ENCODE results near the gene TP53I13. TPM values are rescaled to one million over a fixed set of nuclear protein-coding genes. Genes with fewer than 3 reads are reported as not detected.
"Not testable (repeated sequence)": the region's sequence is repeated elsewhere in the genome, so short reads cannot be mapped to it uniquely, and the experiment has no call there.

Gene TP53I13, protein sequence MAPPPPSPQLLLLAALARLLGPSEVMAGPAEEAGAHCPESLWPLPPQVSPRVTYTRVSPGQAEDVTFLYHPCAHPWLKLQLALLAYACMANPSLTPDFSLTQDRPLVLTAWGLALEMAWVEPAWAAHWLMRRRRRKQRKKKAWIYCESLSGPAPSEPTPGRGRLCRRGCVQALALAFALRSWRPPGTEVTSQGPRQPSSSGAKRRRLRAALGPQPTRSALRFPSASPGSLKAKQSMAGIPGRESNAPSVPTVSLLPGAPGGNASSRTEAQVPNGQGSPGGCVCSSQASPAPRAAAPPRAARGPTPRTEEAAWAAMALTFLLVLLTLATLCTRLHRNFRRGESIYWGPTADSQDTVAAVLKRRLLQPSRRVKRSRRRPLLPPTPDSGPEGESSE
- total RNA-seq (ENCODE audit: insufficient read depth, low replicate concordance): 51.3 TPM

DNA sequence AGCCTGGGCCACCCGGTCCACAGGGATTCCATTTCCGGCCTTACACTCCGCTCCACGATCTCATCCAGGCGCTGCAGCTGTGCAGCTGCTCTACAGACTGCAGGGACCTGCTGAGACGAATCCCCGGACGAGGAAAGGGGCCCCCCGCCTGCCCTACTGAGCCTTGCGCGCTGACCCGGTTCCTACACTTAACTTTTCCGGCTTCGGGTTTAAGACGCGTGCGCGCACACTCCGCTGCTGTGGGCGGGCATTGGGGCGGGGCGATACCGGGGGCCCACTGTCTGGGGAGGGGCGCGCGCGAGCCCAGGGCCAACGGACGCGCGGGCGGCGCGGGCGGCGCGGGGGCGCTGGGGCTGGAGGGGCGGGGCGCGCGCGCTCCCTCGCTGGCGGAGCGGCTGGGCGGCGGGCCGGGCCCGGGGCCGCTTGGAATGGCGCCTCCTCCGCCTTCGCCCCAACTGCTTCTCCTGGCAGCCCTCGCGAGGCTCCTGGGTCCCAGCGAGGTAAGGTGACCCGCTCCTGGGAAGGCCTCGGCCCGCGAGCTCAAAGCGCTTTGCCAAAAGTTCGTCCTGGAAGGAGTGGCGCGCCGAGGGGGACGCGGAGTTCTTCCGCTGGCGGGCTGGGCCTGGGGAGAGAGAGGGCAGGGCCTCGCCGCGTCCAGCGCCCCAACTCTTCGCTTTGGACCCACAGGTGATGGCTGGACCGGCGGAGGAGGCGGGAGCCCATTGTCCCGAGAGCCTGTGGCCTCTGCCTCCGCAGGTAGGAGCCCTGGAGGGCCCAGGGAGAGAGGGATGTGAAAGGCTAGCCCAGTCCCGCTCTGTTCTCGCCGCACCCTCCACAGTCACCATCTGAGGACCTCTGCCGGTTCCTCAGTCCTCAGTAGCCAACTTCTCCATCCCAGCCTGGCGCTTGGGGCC lies at the start of gene TP53I13:
Gene TP53I13, plus strand, starts transcription at position 371 of the 914 bp plus-strand sequence. Its CDS starts 58 bp downstream, at position 429.
- peak; percentile 92 for DNase-seq (ENCODE audit: low spot score)

DNA sequence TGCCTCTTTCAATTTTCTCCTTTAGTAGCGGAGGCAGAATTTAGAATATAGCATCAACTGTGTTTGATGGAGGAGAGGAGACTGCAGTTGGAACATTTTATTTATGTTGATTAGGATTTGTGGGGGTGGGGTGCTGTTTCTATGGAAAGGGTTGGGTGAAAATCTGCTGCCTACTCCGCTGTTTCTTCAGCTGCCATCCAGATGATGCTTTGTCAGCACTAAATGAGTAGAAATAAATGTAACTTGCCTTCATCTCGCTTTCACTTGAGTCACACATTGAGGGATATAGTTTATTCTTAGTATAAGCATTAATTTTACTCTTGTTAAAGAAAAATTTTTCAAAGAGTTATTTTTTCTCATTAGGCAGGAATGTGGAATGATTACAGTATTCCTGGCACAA lies 43.8 kb upstream of the TP53I13 start:
- no peak for DNase-seq (ENCODE audit: low spot score)

DNA sequence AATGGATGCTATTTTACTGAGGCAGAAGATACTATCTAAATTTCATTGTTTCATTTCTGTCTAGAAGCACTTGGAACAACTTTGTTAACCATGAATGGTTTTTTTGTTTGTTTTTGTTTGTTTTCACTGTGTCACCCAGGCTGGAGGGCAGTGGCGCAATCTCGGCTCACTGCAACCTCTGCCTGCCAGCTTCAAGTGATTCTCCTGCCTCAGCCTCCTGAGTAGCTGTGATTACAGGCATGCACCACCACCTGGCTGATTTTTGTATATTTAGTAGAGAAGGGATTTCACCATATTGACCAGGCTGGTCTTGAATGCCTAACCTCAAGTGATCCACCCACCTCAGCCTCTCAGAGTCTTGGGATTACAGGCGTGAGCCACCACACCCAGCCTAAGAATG lies 42.2 kb upstream of the TP53I13 start:
- no peak for DNase-seq (ENCODE audit: low spot score)

DNA sequence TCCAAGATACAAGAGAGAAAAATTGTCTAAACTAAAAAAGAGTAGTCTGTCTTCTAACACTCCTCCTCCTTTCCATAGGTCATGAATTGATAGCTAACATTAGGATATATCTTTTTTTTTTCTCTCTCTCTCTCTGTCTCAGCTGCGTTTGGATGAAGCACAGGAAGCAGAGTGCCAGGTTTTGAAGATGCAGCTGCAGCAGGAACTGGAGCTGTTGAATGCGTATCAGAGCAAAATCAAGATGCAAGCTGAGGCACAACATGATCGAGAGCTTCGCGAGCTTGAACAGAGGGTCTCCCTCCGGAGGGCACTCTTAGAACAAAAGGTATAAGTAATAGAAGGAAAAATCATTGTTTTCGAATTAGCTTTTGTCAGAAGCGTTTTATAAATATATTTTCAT lies 34.5 kb upstream of the TP53I13 start:
- DNase-seq (ENCODE audit: low spot score): no peak

DNA sequence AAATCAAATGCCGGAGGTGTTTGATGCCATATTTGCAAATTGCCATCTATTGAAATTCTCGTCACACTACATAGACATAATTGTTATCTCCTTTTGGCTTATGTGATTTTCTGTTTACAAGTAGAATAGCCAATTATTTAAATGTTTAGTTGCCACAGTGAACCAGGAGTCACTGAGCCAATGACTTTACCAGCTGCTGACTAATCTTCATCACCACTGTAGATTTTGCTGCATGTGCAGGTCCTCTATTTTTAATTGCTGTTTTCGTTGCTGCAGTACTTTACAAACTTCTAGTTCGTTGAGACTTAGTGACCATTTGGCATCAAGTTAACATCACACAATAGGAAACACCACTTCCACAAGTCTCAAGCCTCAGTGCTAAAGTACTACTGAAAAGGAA lies 24.4 kb upstream of the TP53I13 start:
- DNase-seq (ENCODE audit: low spot score): no peak

DNA sequence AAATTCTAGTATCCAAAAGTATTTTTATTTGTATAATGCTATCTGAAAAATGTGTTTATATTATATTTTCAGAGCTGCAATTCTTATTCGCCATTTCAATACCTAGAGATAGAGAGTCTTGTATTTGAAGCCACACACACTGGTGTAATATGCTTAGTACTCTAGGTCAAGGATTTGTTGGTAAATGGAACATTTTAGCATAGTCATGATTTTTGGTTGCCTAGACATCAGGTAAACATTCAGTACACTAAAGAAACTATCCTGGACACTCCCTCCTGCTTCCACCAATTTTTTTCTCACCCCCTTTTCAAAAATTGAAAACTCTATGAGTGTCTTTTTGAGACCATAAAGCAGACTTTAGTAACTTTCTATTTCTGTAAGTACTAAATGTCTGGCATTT lies 22.4 kb upstream of the TP53I13 start:
- DNase-seq (ENCODE audit: low spot score): no peak

DNA sequence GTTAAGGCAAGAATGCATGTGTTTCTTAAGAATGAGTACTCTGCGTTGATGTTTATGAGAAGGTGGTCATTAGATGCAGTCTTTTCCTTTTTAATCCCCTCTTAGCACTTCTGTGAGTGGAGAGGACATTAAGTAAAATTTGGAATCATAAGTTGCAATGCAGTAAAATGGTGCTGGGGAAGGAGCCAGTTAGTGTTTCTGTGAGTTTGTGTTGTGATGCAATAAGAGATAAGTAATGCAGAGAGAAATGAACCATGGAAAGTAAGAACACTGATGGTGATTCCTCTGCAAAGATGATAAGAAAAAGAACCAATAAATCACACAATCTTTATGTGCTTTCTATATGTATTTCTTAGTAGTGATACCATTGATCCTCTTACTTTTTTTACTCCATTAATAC lies 21.7 kb upstream of the TP53I13 start:
- peak; percentile 36 for DNase-seq (ENCODE audit: low spot score)

DNA sequence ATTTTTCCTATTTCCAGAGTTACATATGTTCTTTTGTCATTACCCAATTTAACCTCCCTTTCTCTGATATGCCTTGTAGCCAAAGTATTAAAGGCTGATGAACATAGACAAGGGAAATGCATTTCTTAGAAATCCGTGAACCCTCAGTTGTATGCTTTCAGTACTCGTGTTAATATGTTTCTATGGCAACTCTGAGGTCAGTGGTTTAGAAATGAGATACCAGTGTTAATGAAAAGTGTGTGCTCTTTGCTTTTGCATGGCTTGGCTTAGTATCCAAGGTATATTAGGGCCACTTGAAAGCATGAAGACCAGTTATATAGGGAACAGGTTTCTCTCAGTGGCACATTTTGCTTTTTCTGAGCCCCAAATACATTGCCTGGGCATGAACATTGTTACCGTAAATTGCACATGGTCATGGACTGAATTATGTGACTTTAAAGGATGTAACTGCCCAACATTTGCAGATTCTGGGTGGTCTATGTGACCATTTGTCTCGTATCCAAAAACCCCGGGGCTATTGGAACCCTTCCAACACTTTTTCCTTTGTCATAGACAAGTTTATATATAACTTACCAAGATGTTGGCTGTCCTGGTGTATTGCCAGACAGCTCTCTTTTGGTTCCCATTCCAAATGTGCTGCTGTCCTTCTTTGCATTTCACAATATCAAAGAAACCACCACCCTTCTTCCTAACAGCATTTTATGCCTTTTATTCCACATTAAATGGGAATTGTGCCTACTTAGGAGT lies 19.2 kb upstream of the TP53I13 start:
- DNase-seq (ENCODE audit: low spot score): no peak

DNA sequence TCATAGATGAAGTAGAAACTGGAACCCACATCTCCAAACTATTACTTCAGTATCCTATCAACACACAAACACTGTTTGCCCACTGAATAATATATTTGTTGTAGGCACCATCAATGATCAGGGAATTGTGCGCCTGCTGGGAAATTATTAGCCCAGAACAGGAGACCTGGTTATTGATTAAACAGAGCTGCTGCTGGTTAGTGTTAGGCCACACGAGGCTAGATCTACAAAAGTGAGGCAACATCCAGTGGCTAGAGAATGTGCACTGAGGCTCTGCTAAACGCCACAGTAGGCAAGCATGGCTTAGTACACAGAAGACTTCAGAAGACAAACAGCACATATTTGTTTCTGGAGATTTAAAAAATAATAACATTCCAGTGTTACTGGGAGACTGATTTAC lies 12.7 kb upstream of the TP53I13 start:
- no peak for DNase-seq (ENCODE audit: low spot score)

DNA sequence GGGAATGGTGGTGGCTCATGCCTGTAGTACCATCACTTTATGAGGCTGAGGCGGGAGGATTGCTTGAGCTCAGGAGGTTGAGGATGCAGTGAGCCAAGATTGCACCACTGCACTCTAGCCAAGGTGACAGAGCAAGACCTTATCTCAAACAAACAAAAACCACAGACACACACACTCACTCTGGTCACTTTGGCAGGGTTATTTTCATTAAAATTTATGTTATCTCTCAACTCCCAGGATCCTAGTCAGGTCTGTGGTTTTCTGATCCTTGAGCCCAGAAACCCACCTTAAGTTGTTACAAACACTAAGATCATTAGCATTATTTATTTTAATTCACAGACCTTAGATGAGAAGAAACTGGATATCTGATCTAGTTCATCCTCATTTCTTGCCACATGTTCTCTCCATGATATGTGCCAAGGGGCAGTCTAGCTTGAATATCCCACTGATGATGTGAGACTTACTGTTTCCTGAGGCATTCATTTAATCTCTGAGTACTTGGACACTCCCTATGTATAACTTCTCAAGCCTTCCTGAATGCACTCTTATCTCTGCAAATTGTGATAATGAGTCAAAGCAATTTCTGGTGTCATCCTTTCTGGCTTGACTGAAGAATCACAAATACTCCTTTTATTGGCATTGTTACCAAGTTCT lies 11.3 kb upstream of the TP53I13 start:
- peak; percentile 30 for DNase-seq (ENCODE audit: low spot score)

DNA sequence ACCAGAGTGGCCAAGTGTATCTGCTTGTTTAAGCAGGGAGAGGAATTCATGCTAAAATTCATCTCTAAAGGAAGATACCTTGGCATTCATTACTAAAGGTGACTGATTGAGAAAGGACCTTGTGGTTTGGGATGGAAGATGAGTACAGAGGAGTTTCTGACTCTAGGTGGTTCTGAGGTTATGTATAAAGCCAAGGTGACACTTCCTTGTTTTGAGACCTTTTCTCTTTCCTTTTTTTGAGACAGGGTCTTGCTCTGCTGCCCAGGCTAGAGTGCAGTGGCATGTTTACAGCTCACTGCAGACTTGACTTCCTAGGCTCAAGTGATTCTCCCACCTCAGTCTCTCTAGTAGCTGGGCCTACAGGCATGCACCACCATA lies 10.8 kb upstream of the TP53I13 start:
- DNase-seq (ENCODE audit: low spot score): no peak

DNA sequence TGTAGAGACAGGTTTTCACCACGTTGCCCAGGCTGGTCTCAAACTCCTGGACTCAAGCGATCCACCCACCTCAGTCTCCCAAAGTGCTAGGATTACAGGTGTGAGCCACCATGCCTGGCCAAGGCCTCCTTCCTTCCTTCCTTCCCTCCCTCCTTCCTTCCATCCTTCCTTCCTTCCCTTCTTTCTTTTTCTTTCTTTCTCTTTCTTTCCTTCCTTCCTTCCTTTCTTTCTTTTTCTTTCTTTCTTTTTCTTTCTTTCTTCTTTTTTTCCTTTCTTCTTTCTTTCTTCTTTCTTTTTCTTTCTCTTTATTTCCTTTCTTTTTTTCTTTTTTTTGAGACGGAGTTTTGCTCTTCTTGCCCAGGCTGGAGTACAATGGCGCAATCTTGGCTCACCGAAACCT lies 10.4 kb upstream of the TP53I13 start:
- not testable (repeated sequence) for DNase-seq (ENCODE audit: low spot score)

DNA sequence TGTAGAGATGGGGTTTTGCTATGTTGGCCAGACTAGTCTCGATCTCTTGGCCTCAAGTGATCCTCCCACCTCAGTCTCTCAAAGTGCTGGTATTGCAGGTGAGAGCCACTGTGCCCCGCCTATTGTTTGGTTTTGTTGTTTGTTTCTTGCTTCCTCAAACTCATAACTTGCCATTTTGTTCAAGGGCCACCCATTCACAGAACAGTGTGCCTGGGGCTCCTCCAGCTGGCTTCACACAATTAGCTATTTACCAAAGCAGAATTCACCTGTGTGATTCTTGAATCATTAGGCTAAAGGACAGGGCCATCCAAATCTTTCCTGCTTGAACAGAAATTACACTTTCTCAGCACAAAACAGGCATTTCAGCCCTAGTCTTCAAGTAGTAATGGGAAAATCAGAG lies 8.9 kb upstream of the TP53I13 start:
- DNase-seq (ENCODE audit: low spot score): no peak

DNA sequence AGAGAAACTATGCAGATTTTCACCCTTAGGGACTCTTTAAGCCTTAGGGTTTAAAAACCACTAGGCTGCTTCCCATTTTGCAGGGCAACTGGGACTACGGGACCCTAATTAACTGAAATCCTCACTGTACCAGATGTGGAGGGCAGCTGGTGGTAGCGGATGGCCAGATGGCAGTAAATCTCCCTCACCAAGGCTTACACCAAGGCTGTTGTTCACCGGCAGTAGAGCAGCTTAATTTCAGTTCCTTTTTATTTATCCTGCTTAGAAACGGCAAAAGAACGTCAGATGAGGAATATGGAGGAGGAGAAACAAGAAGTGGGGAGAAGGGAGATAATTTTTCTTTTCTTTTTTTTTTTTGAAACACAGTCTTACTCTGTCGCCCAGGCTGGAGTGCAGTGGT lies 8.2 kb upstream of the TP53I13 start:
- peak; percentile 27 for DNase-seq (ENCODE audit: low spot score)

DNA sequence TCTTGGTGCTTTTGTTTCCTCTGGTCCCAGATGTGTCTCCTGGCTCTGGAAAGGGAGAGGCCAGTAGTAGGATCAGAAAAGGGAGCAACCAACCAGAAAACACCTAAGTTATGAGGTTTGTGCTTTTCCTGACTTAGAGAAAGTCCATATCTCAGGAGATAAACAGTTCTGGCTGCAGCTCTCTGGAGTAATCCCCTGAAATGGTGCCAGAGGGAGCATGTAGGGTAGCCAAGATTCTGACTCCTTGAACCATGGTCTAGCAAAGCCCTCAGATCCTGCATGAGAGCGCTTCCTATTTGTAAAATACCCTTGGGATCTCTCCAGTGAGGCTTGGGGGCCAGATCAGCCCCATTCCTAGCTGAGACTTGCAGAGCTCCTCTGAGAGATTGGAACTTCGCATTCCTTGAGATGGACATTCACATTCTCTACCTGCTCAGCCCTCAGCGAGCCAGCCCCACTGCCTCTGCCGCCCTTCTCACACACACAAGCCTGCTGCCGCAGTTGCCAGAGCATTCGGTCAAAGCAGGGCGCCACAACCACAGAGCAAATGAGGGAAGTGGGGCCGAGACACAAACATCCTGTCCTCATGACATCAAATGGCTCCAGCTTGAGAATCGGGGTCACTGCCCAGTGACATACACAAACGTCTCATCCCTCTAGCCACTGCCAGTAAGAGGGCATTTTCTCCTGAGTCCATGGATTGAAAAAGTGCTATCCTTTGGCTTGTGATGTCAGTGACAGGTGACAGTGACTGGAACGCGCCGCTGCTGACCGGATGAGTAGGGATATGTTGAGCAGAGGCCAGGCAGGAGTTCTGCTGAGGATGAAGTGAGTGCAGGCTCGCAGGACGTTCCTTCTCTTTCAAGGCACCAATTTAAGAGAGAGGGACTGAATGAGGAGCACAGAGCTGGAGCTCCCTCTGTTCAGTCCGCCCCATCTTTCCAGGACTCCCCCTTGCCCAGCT lies 6.7 kb upstream of the TP53I13 start:
- peak; percentile 94 for DNase-seq (ENCODE audit: low spot score)

DNA sequence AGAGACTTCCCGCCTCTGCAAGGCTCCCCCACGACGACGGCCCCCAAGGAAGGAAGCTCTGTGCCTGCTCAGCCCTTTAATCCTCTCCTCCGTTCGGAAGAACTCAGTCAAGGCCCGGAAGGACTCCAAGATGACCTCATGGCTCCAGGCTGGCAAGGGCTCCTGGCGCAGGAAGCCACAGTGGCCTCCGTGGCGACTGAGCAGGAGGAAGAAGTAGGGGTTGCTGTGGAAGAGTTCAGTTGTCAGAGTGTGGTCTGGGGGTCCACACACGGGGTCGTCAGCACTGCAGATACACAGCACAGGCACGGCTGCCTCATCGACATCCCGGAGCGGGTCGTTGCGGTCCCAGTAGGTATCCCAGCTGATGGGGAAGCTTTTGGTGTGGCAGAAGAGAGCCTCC lies 5.9 kb upstream of the TP53I13 start:
- DNase-seq (ENCODE audit: low spot score): no peak

DNA sequence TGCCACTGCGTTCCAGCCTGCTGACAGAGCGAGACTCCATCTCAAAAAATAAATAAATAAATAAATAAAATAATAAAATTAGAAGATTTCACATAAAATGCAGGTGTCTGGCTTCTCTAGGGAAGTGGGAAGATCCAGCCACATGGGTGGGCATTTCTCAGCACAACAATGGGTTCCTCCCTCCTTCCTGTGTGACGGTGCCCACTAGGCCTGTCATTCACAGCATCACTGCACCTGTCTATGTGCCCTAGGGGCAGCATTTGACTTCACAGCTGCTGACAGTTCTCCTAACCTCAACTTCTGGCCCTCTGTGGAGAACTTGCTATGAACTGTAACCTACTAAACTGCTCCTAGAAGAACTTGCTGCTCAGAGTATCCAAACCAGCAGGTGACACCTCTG lies 4.7 kb upstream of the TP53I13 start:
- no peak for DNase-seq (ENCODE audit: low spot score)

DNA sequence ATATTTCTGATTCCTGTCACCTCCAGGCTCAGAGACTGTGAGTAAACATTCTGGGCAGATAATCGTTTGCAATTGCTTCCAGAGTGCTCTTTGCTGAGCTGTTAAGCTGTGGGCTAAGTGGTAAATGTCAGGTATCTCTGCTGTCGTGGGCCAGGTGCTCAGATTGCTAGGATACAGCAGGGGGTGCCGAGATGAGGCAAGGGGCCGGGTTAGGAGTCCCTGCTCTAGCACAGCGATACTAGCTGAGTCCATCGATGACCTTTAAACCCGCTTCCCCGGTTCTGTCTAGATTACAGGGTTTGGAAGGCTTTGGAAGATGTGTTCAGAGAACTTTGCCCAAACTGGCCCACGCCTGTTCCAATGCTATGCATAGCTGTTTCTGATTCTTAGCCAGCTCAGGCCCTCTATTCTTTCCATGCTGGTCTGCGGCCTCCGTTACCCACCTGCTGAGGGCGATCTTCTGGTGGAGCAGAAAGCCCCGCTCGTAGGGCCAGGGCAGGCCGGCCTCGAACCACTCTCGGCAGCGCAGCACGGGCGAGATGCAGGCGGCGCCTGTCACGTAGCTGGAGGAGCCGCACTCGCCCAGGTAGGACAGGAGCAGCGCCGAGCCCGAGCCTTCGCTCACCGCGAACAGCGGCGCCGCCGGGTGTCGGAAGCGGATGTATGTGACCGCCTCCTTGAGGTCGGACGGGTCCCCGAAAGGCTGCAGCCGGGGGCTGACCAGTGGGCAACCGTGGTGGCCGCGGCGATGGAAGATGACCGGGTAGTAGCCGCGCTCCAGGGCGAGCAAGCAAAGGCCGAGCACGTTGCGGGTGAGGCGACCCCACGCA lies 2.6 kb upstream of the TP53I13 start:
- DNase-seq (ENCODE audit: low spot score): no peak
